ENCODE results near the gene PODXL2. TPM values are rescaled to one million over a fixed set of nuclear protein-coding genes. Genes with fewer than 3 reads are reported as not detected.

Gene PODXL2
- total and polyA plus RNA-seq, 12 donors = 11.9 to 52.4 (median 23.8) TPM

- Histone ChIP-seq H3K4me1 (replicated peaks in 1 of 2) (peaks cover 6 to 8% of the 10 kb centered on the region in 2 donors), H3K9me3 (replicated peaks in 1 of 3) (no peaks in the 10 kb centered on the region), H3K36me3 (replicated peaks in 1 of 2) (no peaks in the 10 kb centered on the region), H3K27ac (no peak overlapping the region), H3K4me3 (no peak overlapping the region), H3K27me3 (no peaks in the 10 kb centered on the region)
- DNase-seq = no peak
- 90 to 93% (median 93%) methylated on average over 12 of the region's 12 CpGs for WGBS, 4 donors
- intact Hi-C loops (cut with DNase I) = no loop called here
- TF ChIP-seq POLR2A (IDR thresholded peaks at IDR 0.05) = no peak
- TF ChIP-seq CTCF (IDR thresholded peaks at IDR 0.05) = no peak
Observed at GRCh38 chr3:127634653-127635052, 5.7 kb downstream of the PODXL2 start.

GRCh38 chr3:127637546-127637945 lies 8.6 kb downstream of the PODXL2 start:
- no peak overlapping the region for H3K4me3 ChIP-seq
- WGBS, 4 donors = 67 to 73% (median 71%) methylated on average over 3 of the region's 3 CpGs
- no peaks in the 10 kb centered on the region for H3K9me3 ChIP-seq (replicated peaks in 1 of 3)
- no peak for DNase-seq
- no peak overlapping the region for H3K27ac ChIP-seq
- no peak for TF ChIP-seq CTCF (IDR thresholded peaks at IDR 0.05)
- TF ChIP-seq POLR2A (IDR thresholded peaks at IDR 0.05) = no peak
- H3K27me3 ChIP-seq = no peaks in the 10 kb centered on the region
- H3K36me3 ChIP-seq (replicated peaks in 1 of 2) = no peaks in the 10 kb centered on the region
- intact Hi-C loops (cut with DNase I) = no loop called here
- no peaks in the 10 kb centered on the region for H3K4me1 ChIP-seq (replicated peaks in 1 of 2)

GRCh38 chr3:127637971-127638370 lies 9.0 kb downstream of the PODXL2 start:
- Histone ChIP-seq H3K9me3 (replicated peaks in 1 of 3) (no peaks in the 10 kb centered on the region), H3K27me3 (no peaks in the 10 kb centered on the region)
- TF ChIP-seq CTCF (IDR thresholded peaks at IDR 0.05) (no peak), POLR2A (IDR thresholded peaks at IDR 0.05) (no peak)

GRCh38 chr3:127639173-127640041 lies 10.4 kb downstream of the PODXL2 start:
- Histone ChIP-seq H3K4me3 (no peak overlapping the region), H3K36me3 (replicated peaks in 1 of 2) (no peaks in the 10 kb centered on the region), H3K27ac (no peak overlapping the region), H3K27me3 (no peaks in the 10 kb centered on the region), H3K9me3 (replicated peaks in 1 of 3) (no peaks in the 10 kb centered on the region), H3K4me1 (replicated peaks in 1 of 2) (no peaks in the 10 kb centered on the region)
- 71 to 83% (median 78%) methylated on average over 2 to 5 of the region's 5 CpGs for whole genome bisulfite sequencing, 4 donors
- no peak for DNase-seq
- intact Hi-C loops (cut with DNase I) = no loop called here
- TF ChIP-seq CTCF (IDR thresholded peaks at IDR 0.05) (no peak), POLR2A (IDR thresholded peaks at IDR 0.05) (no peak)

More at GRCh38 chr3:127637971-127638370, 9.0 kb downstream of the PODXL2 start:
- no peak for DNase-seq
- H3K27ac ChIP-seq = no peak overlapping the region
- no peaks in the 10 kb centered on the region for H3K36me3 ChIP-seq (replicated peaks in 1 of 2)
- intact Hi-C loops (cut with DNase I) = no loop called here
- no peaks in the 10 kb centered on the region for H3K4me1 ChIP-seq (replicated peaks in 1 of 2)
- H3K4me3 ChIP-seq = no peak overlapping the region

Measured in adrenal gland (tissue), 12 donors.